Sigmoid colon (tissue), 7 donors: ENCODE data around the gene RPGRIP1. TPM values are rescaled to one million over a fixed set of nuclear protein-coding genes. Genes with fewer than 3 reads are reported as not detected.

ENCODE experiments used
- DNase-seq: peaks from one replicate; pipeline ENCODE4 v3.0.0-alpha.2; 2019
- H3K27ac ChIP-seq, 4 donors: fragments of 200-600 bp; sonication (generic); one replicate each; pipeline ENCODE4 v1.5.1; 2016 to 2019; ENCODE audit warnings: mild to moderate bottlenecking in 1 of 4
- H3K27me3 ChIP-seq, 3 donors: fragments of 200-600 bp; sonication (generic); one replicate each; pipeline ENCODE4 v1.5.1; 2019; ENCODE audit warnings: mild to moderate bottlenecking in 1 of 3
- H3K36me3 ChIP-seq, 4 donors: fragments of 200-600 bp; sonication (generic); one replicate each; pipeline ENCODE4 v1.5.1; 2016 to 2019
- H3K4me1 ChIP-seq, 4 donors: fragments of 200-600 bp; sonication (generic); one replicate each; pipeline ENCODE4 v1.5.1; 2017 to 2019
- H3K4me3 ChIP-seq, 4 donors: fragments of 200-600 bp; sonication (generic); one replicate each; pipeline ENCODE4 v1.5.1; 2017 to 2019; ENCODE audit warnings: mild to moderate bottlenecking in 2 of 4, moderate library complexity in 1 of 4
- H3K9me3 ChIP-seq, 4 donors: fragments of 200-600 bp in 3 of 4; sonication (generic) in 3 of 4; one replicate each; pipeline versions ENCODE4 v1.5.1 to v1.6.1; 2013 to 2019
- EP300 ChIP-seq, 4 donors: sonication (generic); formaldehyde crosslinking; IDR thresholded peaks; one replicate each; pipeline ENCODE4 v1.6.1; 2017; ENCODE audit warnings: antibody characterized with exemption in 4 of 4
- POLR2A ChIP-seq, 2 donors: fragments of 450-650 bp; IDR thresholded peaks; one replicate each; pipeline ENCODE4 v1.6.1; 2016; ENCODE audit warnings: antibody characterized with exemption in 2 of 2, mild to moderate bottlenecking in 2 of 2, moderate library complexity in 2 of 2
- POLR2AphosphoS5 ChIP-seq, 4 donors: sonication (generic); formaldehyde crosslinking; IDR thresholded peaks; one replicate each; pipeline ENCODE4 v1.6.1; 2017; ENCODE audit warnings: antibody characterized with exemption in 4 of 4
- WGBS, 2 donors: extraction: QIAGEN DNeasy Blood & Tissue Kit; methylation state at CpG; one replicate each; pipeline ENCODE4 v1.1.7; 2013; 5-methylcytosine and 5-hydroxymethylcytosine counted together
- intact Hi-C: fragments of 100-400 bp; cut with DNase I; formaldehyde crosslinking; loops from one replicate; pipeline ENCODE4 v1.15.1; 2023
- polyA plus RNA-seq, 3 donors: library from polyadenylated mRNA; stranded (reverse); fragments of 200-250 nt; gene quantifications; one replicate each; pipeline ENCODE4 v1.2.3, GENCODE V29; 2013
- total RNA-seq, 4 donors: library from RNA; depleted of rRNA; stranded (reverse); fragments of >200 nt; gene quantifications; one replicate each; pipeline ENCODE4 v1.1.0, GENCODE V29; 2016
- TF ChIP-seq, protein P1 (sequence below), 4 experiments: fragments of 450-650 bp in 3 of 4; fragments of 200-600 bp in 1 of 4; IDR thresholded peaks; one replicate each; pipeline ENCODE4 v1.5.1; 2016 to 2019; ENCODE audit warnings: antibody characterized with exemption in 4 of 4, mild to moderate bottlenecking in 3 of 4, moderate library complexity in 2 of 4
- donor health status: healthy with polysubstance abuse.
- donor health status: Bipolar disorder and iron deficiency.
- donor health status: healthy.

Gene RPGRIP1
- total and polyA plus RNA-seq, 7 donors = 0.25 to 0.60 (median 0.37) TPM; not detected in 3

GRCh38 chr14:21236948-21237797 is 42.7 kb upstream of the RPGRIP1 start:
- H3K36me3 ChIP-seq = peaks cover 0 to 35% (median 9%) of the 10 kb centered on the region in 4 donors
- H3K27me3 ChIP-seq = no peaks in the 10 kb centered on the region
- TF ChIP-seq POLR2AphosphoS5 (IDR thresholded peaks at IDR 0.05) = no peak
- no peak for TF ChIP-seq EP300 (IDR thresholded peaks at IDR 0.05)
- TF ChIP-seq, protein P1, sequence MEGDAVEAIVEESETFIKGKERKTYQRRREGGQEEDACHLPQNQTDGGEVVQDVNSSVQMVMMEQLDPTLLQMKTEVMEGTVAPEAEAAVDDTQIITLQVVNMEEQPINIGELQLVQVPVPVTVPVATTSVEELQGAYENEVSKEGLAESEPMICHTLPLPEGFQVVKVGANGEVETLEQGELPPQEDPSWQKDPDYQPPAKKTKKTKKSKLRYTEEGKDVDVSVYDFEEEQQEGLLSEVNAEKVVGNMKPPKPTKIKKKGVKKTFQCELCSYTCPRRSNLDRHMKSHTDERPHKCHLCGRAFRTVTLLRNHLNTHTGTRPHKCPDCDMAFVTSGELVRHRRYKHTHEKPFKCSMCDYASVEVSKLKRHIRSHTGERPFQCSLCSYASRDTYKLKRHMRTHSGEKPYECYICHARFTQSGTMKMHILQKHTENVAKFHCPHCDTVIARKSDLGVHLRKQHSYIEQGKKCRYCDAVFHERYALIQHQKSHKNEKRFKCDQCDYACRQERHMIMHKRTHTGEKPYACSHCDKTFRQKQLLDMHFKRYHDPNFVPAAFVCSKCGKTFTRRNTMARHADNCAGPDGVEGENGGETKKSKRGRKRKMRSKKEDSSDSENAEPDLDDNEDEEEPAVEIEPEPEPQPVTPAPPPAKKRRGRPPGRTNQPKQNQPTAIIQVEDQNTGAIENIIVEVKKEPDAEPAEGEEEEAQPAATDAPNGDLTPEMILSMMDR (IDR thresholded peaks at IDR 0.05) = no peak
- TF ChIP-seq POLR2A (IDR thresholded peaks at IDR 0.05) = no peak
- no peak overlapping the region for H3K4me3 ChIP-seq
- peaks cover 0 to 78% (median 51%) of the 10 kb centered on the region in 4 donors for H3K4me1 ChIP-seq
- DNase-seq = no peak
- no peaks in the 10 kb centered on the region for H3K9me3 ChIP-seq
- WGBS, 2 donors = 69 to 78% methylated on average over 6 of the region's 6 CpGs
- intact Hi-C loops = loop anchor here (10.0 kb wide), 1 partner anchor 148 kb away; the partner anchor contains the start of gene SUPT16H
- no peak overlapping the region for H3K27ac ChIP-seq

DNA sequence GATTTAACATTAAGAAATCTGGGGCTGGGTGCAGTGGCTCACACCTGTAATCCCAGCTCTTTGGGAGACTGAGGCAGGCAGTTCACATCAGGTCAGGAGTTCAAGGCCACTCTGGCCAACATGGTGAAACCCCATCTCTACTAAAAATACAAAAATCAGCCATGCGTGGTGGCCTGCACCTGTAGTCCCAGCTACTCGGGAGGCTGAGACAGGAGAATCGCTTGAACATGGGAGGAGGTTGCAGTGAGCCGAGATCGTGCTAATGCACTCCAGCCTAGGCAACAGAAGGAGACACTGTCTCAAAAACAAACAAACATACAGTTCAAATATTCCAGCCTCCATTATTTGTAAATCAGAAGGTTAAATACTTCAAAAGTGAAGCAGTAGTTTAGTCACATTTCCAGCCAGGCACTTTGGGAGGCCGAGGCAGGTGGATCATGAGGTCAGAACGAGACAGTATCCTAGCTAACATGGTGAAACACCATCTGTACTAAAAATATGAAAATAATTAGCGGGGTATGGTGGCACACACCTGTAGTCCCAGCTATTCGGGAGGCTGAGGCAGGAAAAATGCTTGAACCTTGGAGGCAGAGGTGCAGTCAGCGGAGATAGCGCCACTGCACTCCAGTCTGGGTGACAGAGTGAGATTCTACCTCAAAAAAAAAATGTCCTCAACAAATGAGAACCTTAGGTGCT is 40.9 kb upstream of the RPGRIP1 start:
- no peak for TF ChIP-seq EP300 (IDR thresholded peaks at IDR 0.05)
- Histone ChIP-seq H3K4me3 (no peak overlapping the region), H3K27me3 (no peaks in the 10 kb centered on the region), H3K4me1 (peaks cover 0 to 60% (median 34%) of the 10 kb centered on the region in 4 donors), H3K27ac (no peak overlapping the region), H3K36me3 (peaks cover 0 to 19% (median under 1%) of the 10 kb centered on the region in 4 donors), H3K9me3 (no peaks in the 10 kb centered on the region)
- intact Hi-C loops = loop anchor here (10.0 kb wide), 1 partner anchor 146 kb away; the partner anchor contains the start of gene SUPT16H
- WGBS, 2 donors = 94 to 95% methylated on average over 11 of the region's 11 CpGs
- no peak for DNase-seq

DNA sequence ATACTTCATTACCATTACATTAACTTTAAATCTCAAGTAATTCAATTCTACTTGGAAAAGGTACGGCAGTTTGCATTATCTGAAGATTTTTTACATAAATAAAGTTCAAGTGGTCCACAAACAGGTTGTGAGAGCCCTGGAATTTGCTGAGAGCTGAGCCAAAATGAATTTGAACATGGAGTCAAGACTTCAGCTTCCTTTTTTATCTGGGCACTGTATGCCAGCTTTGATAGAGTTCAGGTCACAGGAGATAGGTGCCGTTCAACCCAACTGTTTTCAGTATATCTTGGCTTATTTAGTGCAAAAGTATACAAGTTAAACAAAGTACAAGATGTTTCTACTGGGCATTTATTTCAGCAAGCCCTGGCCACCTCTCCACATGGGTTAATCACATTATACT is 39.5 kb upstream of the RPGRIP1 start:
- DNase-seq = no peak
- no peak for TF ChIP-seq POLR2A (IDR thresholded peaks at IDR 0.05)
- TF ChIP-seq EP300 (IDR thresholded peaks at IDR 0.05) = no peak
- TF ChIP-seq, protein P1 (IDR thresholded peaks at IDR 0.05) = no peak
- TF ChIP-seq POLR2AphosphoS5 (IDR thresholded peaks at IDR 0.05) = no peak
- H3K36me3 ChIP-seq = peaks cover 0 to 30% (median 2%) of the 10 kb centered on the region in 4 donors
- H3K9me3 ChIP-seq = no peaks in the 10 kb centered on the region
- intact Hi-C loops = no loop called here
- H3K4me1 ChIP-seq = peaks cover 0 to 45% (median 30%) of the 10 kb centered on the region in 4 donors
- 78 to 81% methylated on average over 2 of the region's 2 CpGs for WGBS, 2 donors
- H3K4me3 ChIP-seq = no peak overlapping the region
- H3K27me3 ChIP-seq = no peaks in the 10 kb centered on the region
- no peak overlapping the region for H3K27ac ChIP-seq

DNA sequence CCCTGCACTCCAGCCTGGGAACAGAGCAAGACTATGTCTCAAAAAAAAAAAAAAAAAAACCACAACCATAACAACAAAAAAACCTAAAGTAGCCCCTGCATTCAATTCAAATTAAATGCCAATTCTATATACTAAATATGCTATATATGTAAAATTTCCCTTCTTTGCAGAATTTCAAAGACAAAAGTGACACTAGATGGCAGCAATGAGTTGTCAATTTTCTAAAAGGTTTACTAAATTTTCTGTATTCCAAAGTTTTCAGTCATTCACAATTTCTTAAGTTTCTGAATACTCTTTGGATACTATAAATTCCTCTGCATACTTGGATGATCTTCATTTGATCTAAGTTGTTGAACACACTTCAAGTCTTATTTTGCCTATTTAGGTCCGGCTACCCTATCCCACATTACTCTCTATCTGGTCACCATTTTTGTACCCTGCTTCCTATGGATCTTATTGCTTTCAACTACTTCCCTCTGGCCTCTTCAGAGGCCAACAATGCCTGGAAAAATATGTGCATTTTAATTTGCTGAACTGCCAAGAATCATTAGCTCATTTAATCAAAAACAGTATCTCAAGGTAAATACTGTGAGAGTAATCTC is 38.6 kb upstream of the RPGRIP1 start:
- WGBS, 2 donors = 79 to 88% methylated on average over 1 of the region's 1 CpG
- peaks cover 0 to 23% (median 2%) of the 10 kb centered on the region in 4 donors for H3K36me3 ChIP-seq
- no peak for DNase-seq
- TF ChIP-seq EP300 (IDR thresholded peaks at IDR 0.05) (no peak), POLR2AphosphoS5 (IDR thresholded peaks at IDR 0.05) (no peak), POLR2A (IDR thresholded peaks at IDR 0.05) (no peak)
- TF ChIP-seq, protein P1 (IDR thresholded peaks at IDR 0.05) = no peak
- H3K4me1 ChIP-seq = peaks cover 0 to 43% (median 31%) of the 10 kb centered on the region in 4 donors
- no peak overlapping the region for H3K27ac ChIP-seq
- H3K27me3 ChIP-seq = no peaks in the 10 kb centered on the region
- intact Hi-C loops = no loop called here
- no peaks in the 10 kb centered on the region for H3K9me3 ChIP-seq
- H3K4me3 ChIP-seq = no peak overlapping the region
